Activated naive CD4-positive, alpha-beta T cell treated with anti-CD3 and anti-CD28 coated beads, Interleukin-2, amount 50 U/mL, for 72 hours (primary cell): ENCODE data around the gene SIPA1L2. TPM values are rescaled to one million over a fixed set of nuclear protein-coding genes. Genes with fewer than 3 reads are reported as not detected.

Experiments used
- ATAC-seq, 2 donors: fragments of 150-1000 bp; cut with Tn5 transposase; 2 replicates each; pipeline ENCODE4 v1.10.0; 2021; ENCODE audit warnings: mild to moderate bottlenecking in 2 of 2, moderate library complexity in 2 of 2
- DNase-seq, 2 donors: peaks; one replicate each; pipeline ENCODE4 v3.0.0; 2021 to 2022; ENCODE audit warnings: low spot score in 2 of 2
- H3K27ac Mint-ChIP-seq, 2 donors: one replicate each; pipeline ENCODE4 v1.8.0; 2022; ENCODE audit warnings: mild to moderate bottlenecking in 2 of 2, mixed read lengths in 2 of 2
- H3K36me3 Mint-ChIP-seq, 2 donors: one replicate each; pipeline ENCODE4 v1.8.0; 2022; ENCODE audit warnings: mixed read lengths in 2 of 2
- H3K9me3 Mint-ChIP-seq, 2 donors: one replicate each; pipeline ENCODE4 v1.8.0; 2022; ENCODE audit warnings: mixed read lengths in 2 of 2
- total RNA-seq, 2 donors: library from RNA; stranded (reverse); gene quantifications; one replicate each; pipeline ENCODE4 v1.2.3, GENCODE V29; 2022

Gene SIPA1L2
- total RNA-seq, 2 donors from 2014 or later = 4.4 to 10.8 TPM

- H3K9me3 Mint-ChIP-seq = peaks cover 10 to 29% of the 10 kb centered on the region in 2 donors
- peaks cover 16 to 44% of the 10 kb centered on the region in 2 donors for H3K36me3 Mint-ChIP-seq
- ATAC-seq (peak; percentile 89 to 96), DNase-seq (no peak)
- peak overlapping the region; percentile 23 to 86 for H3K27ac Mint-ChIP-seq
Measured at GRCh38 chr1:232587141-232588008, 42.6 kb downstream of the SIPA1L2 start.

DNA sequence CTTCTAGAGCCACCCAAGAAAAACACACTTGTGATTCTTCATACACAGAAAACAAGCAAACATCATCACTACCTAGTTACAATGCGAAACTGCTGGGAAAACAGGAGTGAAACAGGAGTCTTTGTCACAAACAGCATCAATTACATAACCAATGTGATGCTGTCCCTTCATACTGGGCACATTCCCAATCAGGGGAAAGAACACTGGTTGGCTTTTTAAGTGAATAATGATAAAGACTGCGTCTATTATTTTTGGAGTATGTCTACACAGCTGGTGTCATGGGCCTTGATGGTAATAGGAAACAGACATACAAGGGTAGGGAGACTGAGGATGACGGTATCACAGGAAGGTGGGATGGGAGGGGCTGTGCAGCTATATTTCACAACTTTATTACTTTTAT lies 43.3 kb downstream of the SIPA1L2 start:
- ATAC-seq = no peak
- no peak overlapping the region for H3K27ac Mint-ChIP-seq
- H3K9me3 Mint-ChIP-seq = peaks cover 10 to 29% of the 10 kb centered on the region in 2 donors
- peaks cover 16 to 44% of the 10 kb centered on the region in 2 donors for H3K36me3 Mint-ChIP-seq
- DNase-seq = no peak

- H3K36me3 Mint-ChIP-seq = peaks cover 16 to 44% of the 10 kb centered on the region in 2 donors
- ATAC-seq = no peak
- DNase-seq = no peak
- H3K9me3 Mint-ChIP-seq = peaks cover 10 to 34% of the 10 kb centered on the region in 2 donors
- no peak overlapping the region for H3K27ac Mint-ChIP-seq
Measured at GRCh38 chr1:232585486-232585885, 44.4 kb downstream of the SIPA1L2 start.

DNA sequence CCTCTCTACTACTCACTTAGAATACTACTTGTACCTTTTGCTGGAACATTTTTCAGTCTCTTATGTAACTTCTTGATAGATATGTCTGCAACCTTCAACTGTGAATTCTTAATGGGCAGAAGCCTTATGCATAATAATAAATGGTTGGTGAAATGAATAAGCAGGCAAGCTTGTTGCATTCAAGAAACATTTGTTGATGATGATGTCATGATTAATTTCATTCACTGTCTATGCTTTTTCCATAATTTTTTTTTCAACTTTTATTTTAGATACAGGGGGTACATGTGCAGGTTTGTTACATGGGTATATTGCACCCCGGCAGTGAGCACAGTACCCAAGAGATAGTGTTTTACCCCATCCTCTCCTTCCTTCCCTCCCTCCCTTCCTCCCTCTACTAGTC lies 48.0 kb downstream of the SIPA1L2 start:
- peaks cover 0 to 16% of the 10 kb centered on the region in 2 donors for H3K36me3 Mint-ChIP-seq
- ATAC-seq (no peak), DNase-seq (no peak)
- H3K9me3 Mint-ChIP-seq = peaks cover 0 to 16% of the 10 kb centered on the region in 2 donors
- H3K27ac Mint-ChIP-seq = no peak overlapping the region

Other genes starting within 250 kb of the SIPA1L2 start
- gene MAP10, start 175.3 kb upstream of the SIPA1L2 start, total RNA-seq = 1 to 10 TPM in 1 of 2 donors, under 1 TPM in 1; 0.64 to 1.9 TPM